C4-2B (cell line): ENCODE results near the gene MOCOS.

Experiments
- ZFX ChIP-seq: fragments of 450-650 bp; IDR thresholded peaks from 2 replicates; pipeline ENCODE4 v1.6.1; 2017
- TF ChIP-seq, protein P1 (sequence below): fragments of 450-650 bp; conservative IDR thresholded peaks from 2 replicates; pipeline ENCODE4 v1.5.1; 2017; ENCODE audit warnings: mild to moderate bottlenecking

DNA sequence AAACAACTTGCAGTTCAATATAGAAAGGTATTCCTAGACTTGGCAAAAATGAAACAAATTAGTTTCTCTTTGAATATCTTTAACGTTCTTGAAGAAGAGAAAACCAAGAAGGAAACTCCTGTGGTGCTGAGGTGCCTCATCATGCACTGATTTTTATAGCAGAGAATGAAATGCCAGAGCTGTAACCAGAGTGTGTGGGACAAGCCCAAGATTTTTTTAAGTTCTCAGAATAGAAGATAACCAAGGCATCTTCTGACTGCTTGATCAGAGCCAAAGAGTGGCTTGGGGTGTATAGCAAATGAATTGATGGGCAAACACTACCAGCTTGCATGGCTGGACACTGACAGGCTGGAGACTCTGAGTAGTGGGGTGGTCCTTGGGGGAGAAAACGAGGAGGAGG, 118.1 kb downstream of the MOCOS start:
- TF ChIP-seq, protein P1, sequence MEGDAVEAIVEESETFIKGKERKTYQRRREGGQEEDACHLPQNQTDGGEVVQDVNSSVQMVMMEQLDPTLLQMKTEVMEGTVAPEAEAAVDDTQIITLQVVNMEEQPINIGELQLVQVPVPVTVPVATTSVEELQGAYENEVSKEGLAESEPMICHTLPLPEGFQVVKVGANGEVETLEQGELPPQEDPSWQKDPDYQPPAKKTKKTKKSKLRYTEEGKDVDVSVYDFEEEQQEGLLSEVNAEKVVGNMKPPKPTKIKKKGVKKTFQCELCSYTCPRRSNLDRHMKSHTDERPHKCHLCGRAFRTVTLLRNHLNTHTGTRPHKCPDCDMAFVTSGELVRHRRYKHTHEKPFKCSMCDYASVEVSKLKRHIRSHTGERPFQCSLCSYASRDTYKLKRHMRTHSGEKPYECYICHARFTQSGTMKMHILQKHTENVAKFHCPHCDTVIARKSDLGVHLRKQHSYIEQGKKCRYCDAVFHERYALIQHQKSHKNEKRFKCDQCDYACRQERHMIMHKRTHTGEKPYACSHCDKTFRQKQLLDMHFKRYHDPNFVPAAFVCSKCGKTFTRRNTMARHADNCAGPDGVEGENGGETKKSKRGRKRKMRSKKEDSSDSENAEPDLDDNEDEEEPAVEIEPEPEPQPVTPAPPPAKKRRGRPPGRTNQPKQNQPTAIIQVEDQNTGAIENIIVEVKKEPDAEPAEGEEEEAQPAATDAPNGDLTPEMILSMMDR = no peak
- no peak for TF ChIP-seq ZFX
